ENCODE data around the gene TIMM10B. TPM values are rescaled to one million over a fixed set of nuclear protein-coding genes. Genes with fewer than 3 reads are reported as not detected.

TIMM10B gene
- total and polyA plus RNA-seq, 12 donors: 12.1 to 96.9 (median 40.5) TPM

- TF ChIP-seq POLR2A (IDR thresholded peaks at IDR 0.05) (no peak), CTCF (IDR thresholded peaks at IDR 0.05) (no peak)
- DNase-seq: no peak
- intact Hi-C loops (cut with DNase I): no loop called here
- 83 to 92% (median 88%) methylated on average over 2 of the region's 2 CpGs for WGBS, 4 donors
- H3K4me1 ChIP-seq (replicated peaks in 1 of 2): no peaks in the 10 kb centered on the region
- H3K36me3 ChIP-seq (replicated peaks in 1 of 2): peaks cover 0 to 89% of the 10 kb centered on the region in 2 donors
- no peaks in the 10 kb centered on the region for H3K9me3 ChIP-seq (replicated peaks in 1 of 3)
- no peaks in the 10 kb centered on the region for H3K27me3 ChIP-seq
- H3K27ac ChIP-seq: no peak overlapping the region
- H3K4me3 ChIP-seq: no peak overlapping the region
Measured at GRCh38 chr11:6453152-6453551, 28.1 kb upstream of the TIMM10B start.

GRCh38 chr11:6455070-6455469 is 26.2 kb upstream of the TIMM10B start:
- H3K4me1 ChIP-seq (replicated peaks in 1 of 2): no peaks in the 10 kb centered on the region
- H3K27ac ChIP-seq: no peak overlapping the region
- no peak for TF ChIP-seq CTCF (IDR thresholded peaks at IDR 0.05)
- no peak for TF ChIP-seq POLR2A (IDR thresholded peaks at IDR 0.05)
- intact Hi-C loops (cut with DNase I): no loop called here
- no peaks in the 10 kb centered on the region for H3K27me3 ChIP-seq
- 52 to 92% (median 87%) methylated on average over 2 of the region's 2 CpGs for WGBS, 4 donors
- H3K36me3 ChIP-seq (replicated peaks in 1 of 2): peaks cover 0 to 78% of the 10 kb centered on the region in 2 donors
- no peak for DNase-seq
- no peak overlapping the region for H3K4me3 ChIP-seq
- H3K9me3 ChIP-seq (replicated peaks in 1 of 3): no peaks in the 10 kb centered on the region

DNA sequence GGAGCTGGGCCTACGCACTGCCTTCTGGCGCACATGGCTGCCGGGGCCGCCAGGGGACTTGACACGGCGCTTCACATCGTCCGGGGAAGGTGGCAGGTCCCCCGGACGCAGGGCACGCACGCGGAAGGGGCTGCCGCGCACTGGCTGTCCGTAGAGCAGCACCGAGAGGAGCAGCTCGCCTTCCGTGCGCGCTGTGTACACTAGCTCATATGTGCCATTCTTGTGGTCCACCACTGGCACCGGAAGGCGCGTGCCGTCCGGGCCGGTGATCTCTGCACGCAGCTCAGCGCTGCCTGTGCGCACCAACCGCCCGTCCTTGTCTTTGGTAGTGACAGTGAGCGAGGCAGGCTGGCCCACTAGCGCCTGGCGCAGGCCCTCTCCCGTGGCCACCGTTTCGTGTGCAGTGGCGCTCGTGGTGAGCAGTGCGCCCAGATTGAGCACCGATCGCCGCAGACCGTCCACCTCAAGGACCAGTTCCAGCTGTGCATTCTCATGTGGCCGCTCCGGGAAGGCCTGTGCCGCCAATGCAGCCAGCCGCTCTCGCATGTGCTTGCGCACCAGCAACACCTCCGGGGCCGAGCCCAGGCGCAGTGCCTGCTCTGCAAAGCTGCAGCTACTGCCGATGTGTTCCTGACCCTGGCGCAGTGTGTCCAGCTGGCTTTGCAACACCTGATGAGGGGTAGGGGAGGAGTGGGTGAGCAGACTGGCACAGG is 24.8 kb upstream of the TIMM10B start:
- no peak overlapping the region for H3K27ac ChIP-seq
- H3K36me3 ChIP-seq (replicated peaks in 1 of 2): peaks cover 0 to 63% of the 10 kb centered on the region in 2 donors
- H3K9me3 ChIP-seq (replicated peaks in 1 of 3): no peaks in the 10 kb centered on the region
- TF ChIP-seq POLR2A (IDR thresholded peaks at IDR 0.05): no peak
- TF ChIP-seq CTCF (IDR thresholded peaks at IDR 0.05): no peak
- H3K4me3 ChIP-seq: no peak overlapping the region
- H3K27me3 ChIP-seq: no peaks in the 10 kb centered on the region
- no peak for DNase-seq
- 94 to 96% (median 96%) methylated on average over 10 to 56 of the region's 56 CpGs for WGBS, 4 donors
- H3K4me1 ChIP-seq (replicated peaks in 1 of 2): no peaks in the 10 kb centered on the region
- intact Hi-C loops (cut with DNase I): no loop called here

DNA sequence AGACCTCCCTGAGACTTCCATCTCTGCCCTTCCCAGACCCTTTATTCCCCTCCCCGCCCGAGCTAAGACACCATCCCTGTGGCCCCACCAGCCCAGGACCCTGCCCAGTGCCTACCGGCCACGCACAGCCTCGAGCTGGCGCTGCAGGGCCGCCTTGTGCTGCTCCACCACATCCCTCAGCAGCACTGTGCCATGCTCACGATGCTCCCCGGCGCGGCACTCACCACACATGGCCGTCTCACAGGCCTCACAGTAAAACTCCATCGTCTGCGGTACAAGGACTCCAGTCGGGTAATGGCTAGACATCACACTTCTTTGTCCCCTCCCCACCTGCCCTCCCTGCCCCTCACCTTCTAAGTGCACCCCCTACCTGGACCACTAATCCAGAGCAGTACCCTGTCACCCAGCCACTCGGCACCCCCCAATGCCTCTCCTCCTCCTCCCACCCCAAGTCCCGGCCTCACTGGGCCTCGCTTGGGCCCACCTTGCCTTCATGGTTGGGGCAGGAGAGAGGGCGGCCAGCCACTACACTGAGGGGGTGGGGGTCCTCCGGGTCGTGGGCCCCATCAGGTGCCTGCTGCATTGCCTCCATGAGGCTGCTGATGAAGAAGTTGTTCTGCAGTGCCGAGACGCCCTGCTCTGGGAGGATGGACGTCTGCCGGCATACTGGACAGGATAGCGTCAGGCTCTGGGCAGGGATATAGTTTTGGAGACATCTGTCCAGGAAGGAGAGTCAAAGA is 23.6 kb upstream of the TIMM10B start:
- no peaks in the 10 kb centered on the region for H3K4me1 ChIP-seq (replicated peaks in 1 of 2)
- no peak for DNase-seq
- no peaks in the 10 kb centered on the region for H3K27me3 ChIP-seq
- H3K36me3 ChIP-seq (replicated peaks in 1 of 2): peaks cover 0 to 52% of the 10 kb centered on the region in 2 donors
- TF ChIP-seq POLR2A (IDR thresholded peaks at IDR 0.05) (no peak), CTCF (IDR thresholded peaks at IDR 0.05) (no peak)
- H3K27ac ChIP-seq: no peak overlapping the region
- no peak overlapping the region for H3K4me3 ChIP-seq
- H3K9me3 ChIP-seq (replicated peaks in 1 of 3): no peaks in the 10 kb centered on the region
- WGBS, 4 donors: 94 to 97% (median 95%) methylated on average over 23 to 26 of the region's 26 CpGs
- intact Hi-C loops (cut with DNase I): no loop called here
